ENCODE results near the gene DYRK3.

DYRK3 gene

DNA sequence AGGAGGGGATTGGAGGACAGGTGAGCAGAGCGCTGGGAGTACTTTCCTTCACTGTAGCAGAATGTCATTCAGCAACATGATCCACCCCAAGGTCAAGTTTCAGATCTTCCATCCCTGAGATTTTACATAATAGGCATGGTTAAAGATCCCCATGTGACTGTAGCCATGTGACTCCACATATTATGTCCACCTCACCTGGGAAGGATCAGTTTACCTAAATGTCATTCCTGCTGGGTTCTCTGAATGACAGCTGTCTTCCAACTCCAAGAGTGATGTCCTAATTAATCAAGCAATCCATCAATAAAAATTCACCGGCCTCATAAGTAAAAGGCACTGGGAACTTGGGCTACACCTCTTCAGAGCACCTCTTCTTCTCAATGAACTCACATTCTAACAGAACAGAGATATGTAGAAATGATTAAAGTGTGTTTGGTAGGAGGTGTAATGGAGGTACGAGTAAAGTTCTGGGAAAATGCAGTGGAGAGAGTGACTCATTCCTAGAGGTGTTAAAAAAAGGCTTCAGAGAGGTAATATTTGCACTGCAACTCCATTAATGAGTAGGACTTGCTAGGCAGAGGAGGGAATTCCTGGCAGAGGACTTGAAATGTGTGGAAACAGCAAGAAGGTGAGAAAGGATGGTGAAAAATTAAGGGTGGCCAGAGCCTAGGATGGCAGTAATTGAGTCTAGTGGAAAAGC is 27.2 kb downstream of the DYRK3 start:
- FAIRE-seq = no peak

- FAIRE-seq = no peak
Measured at GRCh38 chr1:206663362-206663761, 28.0 kb downstream of the DYRK3 start.

GRCh38 chr1:206663832-206664652 is 28.7 kb downstream of the DYRK3 start:
- FAIRE-seq = no peak

DNA sequence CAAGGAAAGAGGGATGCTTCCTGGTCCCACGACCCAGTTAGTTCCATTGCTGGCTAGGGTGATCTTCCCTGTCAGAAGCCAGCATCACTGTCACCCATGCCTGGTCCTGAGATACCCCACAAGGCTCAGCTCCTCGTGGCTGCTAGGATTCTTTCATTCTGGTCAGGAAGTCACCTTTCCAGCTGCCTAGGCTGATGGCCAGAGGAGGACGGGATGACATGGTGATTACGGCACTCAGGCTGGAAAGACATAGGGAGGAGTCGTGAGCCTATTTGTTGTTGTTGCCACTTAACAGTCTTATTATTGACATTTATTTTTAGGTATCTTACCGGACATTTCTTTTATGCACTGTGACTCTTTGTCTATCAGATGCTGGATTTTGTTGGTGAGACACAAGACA is 29.4 kb downstream of the DYRK3 start:
- no peak for FAIRE-seq

DNA sequence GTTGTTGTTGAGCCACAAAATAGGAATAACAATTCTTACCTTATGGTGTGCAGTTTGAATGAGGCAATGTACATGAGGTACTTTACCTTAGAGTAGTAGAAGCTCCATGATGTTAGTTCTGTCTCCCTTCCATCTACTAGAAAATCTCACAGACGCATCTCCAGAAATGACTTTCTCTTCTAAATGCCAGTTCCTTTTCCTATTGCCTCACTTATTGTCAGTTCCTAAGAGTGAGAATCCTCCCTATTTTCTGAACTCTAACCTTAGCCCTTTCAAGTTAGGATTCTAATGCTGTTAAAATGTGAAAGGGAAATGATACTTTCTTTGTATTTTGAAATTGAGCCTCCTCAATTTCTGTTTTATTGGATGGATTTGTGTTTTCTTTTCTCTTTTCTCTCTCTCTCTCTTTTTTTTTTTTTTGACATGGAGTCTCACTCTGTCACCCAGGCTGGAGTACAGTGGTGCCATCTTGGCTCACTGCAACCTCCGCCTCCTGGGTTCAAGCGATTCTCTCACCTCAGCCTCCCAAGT is 30.8 kb downstream of the DYRK3 start:
- FAIRE-seq = no peak

- no peak for FAIRE-seq
Measured at GRCh38 chr1:206666954-206667665, 31.8 kb downstream of the DYRK3 start.

- FAIRE-seq = no peak
Measured at GRCh38 chr1:206668351-206668750, 33.0 kb downstream of the DYRK3 start.

DNA sequence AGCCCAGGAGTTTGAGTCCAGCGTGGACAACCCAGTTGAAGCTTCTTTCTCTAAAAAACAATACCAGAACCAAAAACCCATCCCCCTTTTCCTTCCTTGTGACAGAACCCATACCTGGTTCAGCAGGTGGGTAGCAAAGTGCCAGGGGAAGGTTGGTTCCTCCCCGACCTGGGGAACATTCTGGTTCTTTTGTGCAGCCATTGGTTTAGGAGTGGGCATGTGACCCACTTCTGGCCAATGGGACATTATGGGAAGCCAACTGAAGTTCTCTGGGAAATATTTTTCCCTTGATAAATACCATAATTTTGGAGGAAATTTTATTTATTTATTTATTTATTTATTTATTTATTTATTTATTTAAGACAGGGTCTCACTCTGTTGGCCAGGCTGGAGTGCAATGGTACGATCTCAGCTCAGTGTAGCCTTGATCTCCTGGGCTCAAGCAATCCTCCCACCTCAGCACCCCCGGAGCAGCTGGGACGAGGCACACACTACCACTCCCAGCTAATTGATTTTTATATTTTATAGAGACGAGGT is 33.6 kb downstream of the DYRK3 start:
- FAIRE-seq = no peak

DNA sequence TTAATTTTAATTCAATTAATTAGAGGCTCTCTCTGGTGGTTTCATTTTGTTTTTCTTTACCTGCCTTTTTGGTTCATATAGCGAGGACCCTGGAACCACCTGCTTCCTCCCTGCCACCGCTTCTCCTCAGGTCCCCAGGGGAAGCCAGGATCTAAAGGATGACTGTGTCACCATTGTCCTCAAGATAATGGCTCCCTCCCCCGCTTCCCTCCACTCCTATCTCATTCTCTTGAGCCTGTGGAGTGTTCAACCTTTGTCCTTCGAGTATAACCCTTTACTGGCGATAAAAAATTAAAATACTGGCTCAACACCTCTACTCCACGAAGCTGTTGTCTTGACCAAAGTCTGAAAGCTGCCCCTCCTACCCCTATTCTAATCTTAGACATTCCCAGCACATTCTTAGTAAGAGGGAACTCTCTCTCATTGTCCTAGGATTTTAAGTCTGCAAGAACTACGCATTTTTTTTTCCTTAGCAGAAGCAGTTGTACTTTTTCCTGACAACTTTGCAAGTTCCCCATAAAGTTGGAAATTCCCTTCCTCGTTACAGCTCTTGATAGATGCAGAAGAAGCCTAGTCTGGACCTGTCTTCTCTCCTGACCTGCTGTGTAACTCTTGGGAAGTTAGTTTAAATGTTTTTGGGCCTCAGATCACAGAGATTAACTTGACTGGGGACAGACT is 36.8 kb downstream of the DYRK3 start:
- FAIRE-seq = no peak

- FAIRE-seq = no peak
Measured at GRCh38 chr1:206672844-206673758, 37.8 kb downstream of the DYRK3 start.

DNA sequence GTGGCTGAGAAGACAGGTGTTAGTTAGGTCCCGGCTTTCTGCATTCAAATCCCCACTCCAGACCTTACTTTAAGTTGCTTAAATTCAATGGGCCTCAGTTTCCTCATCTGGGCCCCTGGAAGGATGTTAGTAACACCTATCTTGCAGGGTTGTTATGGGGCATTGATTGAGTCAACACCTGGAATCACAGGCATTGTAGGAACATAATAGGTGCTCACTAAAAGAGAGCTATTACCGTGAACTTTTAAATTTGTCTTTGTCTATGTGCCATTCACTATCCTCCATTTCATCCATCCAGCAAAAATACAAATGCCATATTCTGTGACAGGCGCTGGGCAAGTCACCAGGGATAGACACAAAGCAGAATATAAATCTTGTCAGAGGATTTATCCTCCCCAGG is 38.9 kb downstream of the DYRK3 start:
- no peak for FAIRE-seq

DNA sequence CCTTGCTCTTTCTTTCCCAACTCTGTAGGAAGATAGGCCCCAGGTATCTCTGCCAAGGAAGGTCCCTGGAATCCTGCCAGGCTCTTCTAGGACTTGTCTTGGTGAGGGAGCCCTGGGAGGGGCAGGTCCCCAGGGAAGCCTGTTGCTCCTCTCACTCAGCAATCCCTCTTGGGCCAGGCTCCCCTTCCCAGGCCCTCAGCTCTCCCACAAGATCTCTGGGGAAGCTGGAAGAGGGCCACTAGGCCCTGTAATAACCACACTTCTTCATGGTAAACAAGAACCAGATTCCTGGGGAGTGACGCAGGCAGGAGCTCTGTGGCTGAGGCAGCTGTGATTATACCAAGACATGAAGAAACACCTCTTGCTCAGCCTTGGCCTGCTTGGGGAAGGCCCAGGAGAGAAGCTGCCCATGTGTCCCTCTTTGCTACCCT is 39.4 kb downstream of the DYRK3 start:
- no peak for FAIRE-seq

DNA sequence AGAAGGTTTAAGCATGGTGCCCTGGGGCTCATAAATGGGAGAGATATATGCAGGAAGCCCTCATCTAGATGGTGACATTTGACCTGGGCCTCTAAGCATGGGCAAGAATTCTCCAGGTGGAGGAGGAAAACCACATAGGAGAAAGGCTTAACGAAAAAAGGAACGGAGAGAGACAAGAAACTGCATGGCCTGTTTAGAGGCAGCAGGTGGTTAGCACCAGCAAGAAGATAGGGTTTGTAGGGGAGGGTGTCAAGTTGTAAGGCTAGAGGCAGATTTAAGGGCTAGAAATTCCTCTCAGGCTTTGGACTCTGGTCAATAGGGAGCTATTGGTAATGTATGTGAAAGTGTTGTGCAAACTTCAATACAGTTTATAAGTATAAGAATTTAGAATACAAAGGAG is 41.2 kb downstream of the DYRK3 start:
- FAIRE-seq = no peak

DNA sequence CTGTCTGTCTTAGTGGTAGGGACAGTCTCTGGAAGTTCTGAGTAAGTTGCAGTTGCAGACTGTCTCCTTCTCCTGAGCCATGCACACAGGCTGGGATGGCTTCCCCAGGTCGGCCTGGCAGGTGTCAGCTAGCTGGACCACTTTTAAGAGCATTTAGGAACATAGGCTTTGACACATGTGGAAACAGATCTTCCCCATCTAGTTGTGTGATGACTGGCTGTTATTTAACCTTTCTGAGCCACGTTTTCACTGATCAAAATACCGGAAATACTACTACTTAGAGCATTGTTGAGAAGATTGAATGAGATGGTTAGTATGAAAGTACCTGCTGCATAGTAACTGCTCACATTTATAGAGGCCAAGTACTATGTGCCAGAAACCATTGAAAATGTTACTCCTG is 43.2 kb downstream of the DYRK3 start:
- no peak for FAIRE-seq

- no peak for FAIRE-seq
Measured at GRCh38 chr1:206679738-206680211, 44.4 kb downstream of the DYRK3 start.

DNA sequence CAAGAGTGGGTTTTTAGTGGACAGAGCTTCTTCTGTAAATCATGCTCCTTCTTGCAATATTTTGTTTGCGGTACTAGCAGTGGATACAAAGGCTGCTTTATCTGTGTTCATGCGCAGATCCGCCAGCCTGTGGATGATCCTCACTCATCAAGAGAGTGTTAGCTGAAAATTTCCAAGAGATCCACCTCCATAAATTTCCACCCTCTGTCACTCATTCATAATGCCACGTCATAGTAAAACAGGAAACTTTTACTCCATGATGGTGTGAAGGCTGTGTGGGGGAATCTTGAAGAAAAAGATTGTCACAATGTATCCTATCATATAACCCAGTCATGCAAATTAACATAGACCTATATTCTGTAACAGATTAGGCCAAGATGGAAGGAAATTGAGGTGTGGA is 44.9 kb downstream of the DYRK3 start:
- no peak for FAIRE-seq

DNA sequence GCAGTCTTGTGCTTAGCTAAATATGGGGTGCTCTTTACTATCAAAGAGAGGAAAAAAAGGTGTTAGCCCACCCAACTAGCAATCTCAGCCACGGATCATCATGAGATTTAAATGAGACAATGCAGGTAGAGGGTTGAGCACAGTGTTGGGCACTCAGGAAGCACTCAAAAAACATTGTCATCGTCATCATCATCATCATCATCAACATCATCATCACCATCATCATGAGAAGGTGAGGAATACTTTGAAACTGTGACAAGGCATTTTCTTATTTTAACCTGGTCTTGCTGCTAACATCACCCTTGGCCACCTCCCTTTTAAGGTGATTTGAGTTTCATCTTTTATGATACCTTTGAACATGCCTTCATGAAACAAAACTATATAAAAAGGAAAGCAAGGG is 46.0 kb downstream of the DYRK3 start:
- no peak for FAIRE-seq

- FAIRE-seq = no peak
Measured at GRCh38 chr1:206682111-206682510, 46.8 kb downstream of the DYRK3 start.

- FAIRE-seq = no peak
Measured at GRCh38 chr1:206683313-206683712, 48.0 kb downstream of the DYRK3 start.

- no peak for FAIRE-seq
Measured at GRCh38 chr1:206684003-206684402, 48.7 kb downstream of the DYRK3 start.

Measured in A204.1 (cell line).